GM12872 (cell line): ENCODE measurements around the gene PDZD8.

Source experiments
- TF ChIP-seq, protein P1 (sequence below): IDR thresholded peaks from 3 replicates; pipeline ENCODE4 v1.5.1; 2011; ENCODE audit warnings: low read depth, mild to moderate bottlenecking, low read length, moderate library complexity; ENCODE audit not compliant: insufficient read depth

The PDZD8 gene

DNA sequence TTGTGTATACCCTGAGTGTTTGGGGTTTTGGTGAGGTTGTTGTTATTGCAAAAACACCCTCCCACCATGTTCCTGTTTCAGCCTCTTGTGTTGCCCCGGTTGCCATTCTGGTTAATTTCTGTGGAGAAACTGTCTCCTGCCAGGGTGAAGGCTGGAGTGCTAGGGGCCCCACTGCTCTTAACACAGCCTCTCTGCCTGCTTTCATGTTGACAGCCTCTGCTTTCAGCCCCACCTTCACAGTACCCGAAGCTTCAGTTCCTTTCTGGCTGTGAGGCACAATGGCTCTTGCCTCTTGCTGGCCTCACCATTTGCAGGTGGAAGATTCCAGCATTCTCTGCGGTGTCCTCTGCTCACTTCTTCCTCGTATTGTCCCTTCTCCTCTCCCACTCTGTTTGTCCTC, 115.2 kb downstream of the PDZD8 start:
- TF ChIP-seq, protein P1, sequence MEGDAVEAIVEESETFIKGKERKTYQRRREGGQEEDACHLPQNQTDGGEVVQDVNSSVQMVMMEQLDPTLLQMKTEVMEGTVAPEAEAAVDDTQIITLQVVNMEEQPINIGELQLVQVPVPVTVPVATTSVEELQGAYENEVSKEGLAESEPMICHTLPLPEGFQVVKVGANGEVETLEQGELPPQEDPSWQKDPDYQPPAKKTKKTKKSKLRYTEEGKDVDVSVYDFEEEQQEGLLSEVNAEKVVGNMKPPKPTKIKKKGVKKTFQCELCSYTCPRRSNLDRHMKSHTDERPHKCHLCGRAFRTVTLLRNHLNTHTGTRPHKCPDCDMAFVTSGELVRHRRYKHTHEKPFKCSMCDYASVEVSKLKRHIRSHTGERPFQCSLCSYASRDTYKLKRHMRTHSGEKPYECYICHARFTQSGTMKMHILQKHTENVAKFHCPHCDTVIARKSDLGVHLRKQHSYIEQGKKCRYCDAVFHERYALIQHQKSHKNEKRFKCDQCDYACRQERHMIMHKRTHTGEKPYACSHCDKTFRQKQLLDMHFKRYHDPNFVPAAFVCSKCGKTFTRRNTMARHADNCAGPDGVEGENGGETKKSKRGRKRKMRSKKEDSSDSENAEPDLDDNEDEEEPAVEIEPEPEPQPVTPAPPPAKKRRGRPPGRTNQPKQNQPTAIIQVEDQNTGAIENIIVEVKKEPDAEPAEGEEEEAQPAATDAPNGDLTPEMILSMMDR = no peak

DNA sequence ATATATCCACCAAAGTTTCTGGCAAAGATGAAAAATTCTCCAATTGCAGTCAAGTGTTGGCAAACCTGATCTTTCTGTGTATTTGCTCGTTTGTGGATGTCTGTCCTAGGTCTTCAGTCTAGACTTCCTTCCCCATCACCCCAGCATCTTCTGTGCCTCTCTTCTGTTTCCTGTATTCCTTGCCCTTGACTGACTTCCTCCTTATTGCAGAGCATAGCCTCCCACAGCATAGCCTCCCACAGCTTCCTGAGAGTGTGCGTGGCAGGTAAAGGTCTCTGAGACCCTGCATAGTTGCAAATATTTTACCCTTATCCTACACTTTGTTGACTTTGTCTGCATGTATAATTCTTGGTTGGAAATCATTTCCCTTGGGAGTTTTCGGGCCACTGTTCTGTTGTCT, 116.0 kb downstream of the PDZD8 start:
- TF ChIP-seq, protein P1 = no peak

DNA sequence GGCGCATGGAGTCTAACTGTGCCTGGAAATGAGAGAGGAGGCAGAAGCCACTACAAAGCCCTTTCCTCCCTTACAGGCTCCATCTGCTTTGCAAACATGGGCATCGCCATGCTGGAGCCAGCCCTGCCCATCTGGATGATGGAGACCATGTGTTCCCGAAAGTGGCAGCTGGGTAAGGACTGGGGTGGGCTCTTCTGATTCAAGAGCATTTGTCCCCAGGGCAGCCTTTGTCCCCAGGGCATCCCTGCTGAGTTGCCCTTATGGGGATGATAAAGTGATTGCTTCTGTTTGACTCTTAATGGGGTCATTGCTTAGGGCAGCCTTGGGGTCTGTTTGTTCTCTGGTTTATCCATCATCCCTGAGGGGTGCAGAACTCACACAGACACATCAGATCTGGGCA, 117.5 kb downstream of the PDZD8 start:
- TF ChIP-seq, protein P1 = no peak

DNA sequence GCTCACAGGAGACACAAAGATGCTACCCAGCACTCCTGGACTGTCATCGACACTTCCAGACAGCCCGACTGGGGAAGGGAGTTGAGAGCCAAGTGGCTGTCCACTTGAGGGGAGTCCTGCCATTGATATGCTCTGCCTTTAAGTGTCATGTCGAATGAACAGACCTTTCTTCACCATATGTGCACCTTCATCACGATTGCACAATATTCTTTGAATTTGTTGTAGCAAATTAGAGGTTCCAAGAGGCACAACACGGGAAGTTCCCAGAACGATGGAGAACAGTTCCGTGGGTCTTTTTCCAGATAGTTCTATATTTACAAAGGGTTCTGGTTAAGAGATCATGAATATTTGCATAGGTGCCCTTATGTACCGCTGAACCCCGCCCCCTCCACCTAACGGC, 118.3 kb downstream of the PDZD8 start:
- TF ChIP-seq, protein P1 = no peak

DNA sequence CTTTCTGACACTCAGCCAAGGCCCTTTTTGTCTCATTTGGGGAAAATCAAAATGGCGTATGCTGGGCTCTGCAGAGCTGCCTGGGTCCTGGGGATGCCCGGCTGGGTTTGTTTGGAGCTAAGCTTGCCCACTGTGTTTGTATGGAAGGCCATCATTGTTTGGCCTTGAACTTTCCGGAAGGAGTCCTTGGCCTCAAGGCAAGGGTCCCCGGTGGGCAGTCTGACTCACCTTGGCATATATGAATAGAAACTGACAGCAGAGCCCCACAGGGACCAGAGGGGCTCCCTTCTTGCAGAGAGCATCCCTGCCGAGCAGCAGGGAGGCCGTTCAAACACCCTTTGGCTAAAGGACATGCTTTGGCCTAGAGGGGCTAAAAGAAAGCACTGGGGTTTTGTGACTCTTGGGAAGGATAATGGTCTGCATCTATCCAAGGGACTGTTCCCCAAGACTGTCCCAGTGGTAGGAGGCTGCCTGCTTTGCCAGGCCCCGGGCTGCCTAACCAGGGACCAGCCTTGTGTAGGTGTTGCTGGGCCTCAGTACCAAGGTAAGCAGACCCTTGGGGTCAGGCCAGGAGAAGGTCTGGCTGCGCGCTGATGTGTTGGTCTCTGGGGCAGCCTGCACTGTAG, 119.3 kb downstream of the PDZD8 start:
- TF ChIP-seq, protein P1 = no peak

DNA sequence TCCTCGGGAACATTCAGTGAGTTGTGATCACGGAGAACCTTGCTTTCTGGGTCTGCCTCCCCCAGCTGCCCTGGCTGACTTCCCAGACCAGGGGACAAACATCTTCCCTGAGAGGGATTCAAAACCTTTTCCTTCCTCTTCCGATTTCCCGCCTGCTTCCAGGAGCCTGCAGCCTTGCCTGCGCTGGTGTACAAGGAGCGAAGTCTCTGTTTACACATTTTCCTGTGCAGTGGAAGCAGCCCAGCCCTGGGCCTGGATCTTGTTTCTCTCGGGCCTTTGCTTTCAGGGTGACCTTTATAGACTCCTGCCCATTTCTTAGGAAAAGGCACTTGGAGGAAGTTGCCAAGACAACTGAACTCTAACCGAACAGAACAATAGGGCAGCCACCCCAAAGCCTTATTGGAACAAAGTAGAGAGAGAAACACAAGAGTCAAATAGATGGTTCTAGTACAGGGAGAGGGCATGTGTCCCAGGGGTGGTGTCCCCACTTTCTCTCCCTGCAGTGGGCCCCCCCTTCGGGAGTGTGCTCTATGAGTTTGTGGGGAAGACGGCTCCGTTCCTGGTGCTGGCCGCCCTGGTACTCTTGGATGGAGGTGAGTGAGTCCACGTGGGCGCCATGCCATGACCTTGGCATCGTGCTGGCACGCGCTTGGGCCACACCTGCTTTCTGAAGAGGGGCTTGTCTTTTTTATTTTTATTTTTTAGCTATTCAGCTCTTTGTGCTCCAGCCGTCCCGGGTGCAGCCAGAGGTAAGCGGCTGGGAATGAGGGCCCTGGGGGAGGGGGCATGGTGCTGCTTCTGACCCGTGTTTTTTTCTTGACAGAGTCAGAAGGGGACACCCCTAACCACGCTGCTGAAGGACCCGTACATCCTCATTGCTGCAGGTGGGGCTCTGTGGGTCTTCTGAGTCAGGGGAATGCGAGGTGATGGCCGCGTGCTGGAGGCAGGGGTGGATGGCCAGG, 120.2 kb downstream of the PDZD8 start:
- TF ChIP-seq, protein P1 = no peak

DNA sequence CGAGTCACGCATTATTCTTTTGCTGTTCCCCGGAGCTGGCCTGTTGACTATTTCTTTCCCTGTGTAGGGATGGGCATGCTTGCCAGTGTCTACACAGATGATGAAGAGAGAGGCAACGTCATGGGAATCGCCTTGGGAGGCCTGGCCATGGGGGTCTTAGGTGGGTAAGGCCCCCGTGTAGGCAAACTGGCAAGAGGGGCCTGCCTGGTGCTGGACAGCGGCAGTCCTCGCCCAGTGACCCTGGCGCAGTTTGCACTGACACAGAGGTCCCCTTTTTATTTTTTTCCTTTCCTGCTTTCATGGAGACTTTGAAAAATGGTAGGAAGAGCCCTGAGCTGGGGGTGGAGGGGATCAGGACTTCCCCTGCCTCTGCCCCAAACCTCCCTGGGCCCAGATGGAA, 120.9 kb downstream of the PDZD8 start:
- TF ChIP-seq, protein P1 = no peak
